SK-N-SH (cell line): Measurements from ENCODE around the gene AGO4. TPM values are rescaled to one million over a fixed set of nuclear protein-coding genes. Genes with fewer than 3 reads are reported as not detected.

Experiments
- CTCF ChIA-PET: fragments of 300-600, 350-600 bp; formaldehyde crosslinking; extraction: SDS; loops from one replicate; lab custom pipeline; 2021; lab: Yijun Ruan, JAX
- POLR2A ChIA-PET: fragments of 350-600 bp; sonication (Branson Sonifier 250); formaldehyde crosslinking; extraction: SDS; loops from one replicate; lab custom pipeline; 2020; ENCODE audit warnings: antibody characterized with exemption, inconsistent platforms; lab: Yijun Ruan, JAX
- DNase-seq: peaks from one replicate; pipeline ENCODE4 v3.0.0; 2012
- H2AFZ ChIP-seq: fragments of 200-600 bp; sonication (generic); 2 replicates; pipeline ENCODE4 v1.8.1; 2016; ENCODE audit warnings: antibody characterized with exemption, mild to moderate bottlenecking, low read depth
- H3F3A ChIP-seq: fragments of 200-600 bp; sonication (generic); replicated peaks from 2 replicates; pipeline ENCODE3; 2016; ENCODE audit warnings: antibody characterized with exemption, mild to moderate bottlenecking; ENCODE audit not compliant: insufficient read depth
- H3K27ac ChIP-seq, 2 experiments: fragments of 200-500 bp in 1 of 2; fragments of 200-600 bp in 1 of 2; sonication (Bioruptor generic) in 1 of 2; sonication (generic), shearing (Covaris generic) in 1 of 2; 2 replicates each; pipeline versions ENCODE4 v1.5.1 to v1.6.1; 2014 to 2016; ENCODE audit warnings: low read depth in 2 of 2, inconsistent platforms in 1 of 2, low read length in 1 of 2, mild to moderate bottlenecking in 1 of 2, mixed read lengths in 1 of 2
- H3K27me3 ChIP-seq: fragments of 200-600 bp; sonication (generic), shearing (Covaris generic); 2 replicates; pipeline ENCODE4 v1.6.1; 2016; ENCODE audit warnings: mixed run types; ENCODE audit not compliant: insufficient read depth
- H3K36me3 ChIP-seq, 2 experiments: fragments of 200-500 bp in 1 of 2; fragments of 200-600 bp in 1 of 2; sonication (Bioruptor generic) in 1 of 2; sonication (generic) in 1 of 2; replicated peaks in 1 of 2; 2 replicates each; pipeline versions ENCODE3 to v1.5.1; 2014 to 2016; ENCODE audit warnings: low read length in 1 of 2, mild to moderate bottlenecking in 1 of 2; ENCODE audit not compliant: insufficient read depth in 2 of 2, control insufficient read depth in 1 of 2
- H3K4me1 ChIP-seq, 2 experiments: fragments of 200-500 bp in 1 of 2; fragments of 200-600 bp in 1 of 2; sonication (Bioruptor generic) in 1 of 2; sonication (generic), shearing (Covaris generic) in 1 of 2; 2 replicates each; pipeline versions ENCODE4 v1.5.1 to v1.6.1; 2014 to 2016; ENCODE audit warnings: low read depth in 1 of 2, low read length in 1 of 2, mixed run types in 1 of 2; ENCODE audit not compliant: insufficient read depth in 2 of 2, control insufficient read depth in 1 of 2
- H3K4me2 ChIP-seq: fragments of 200-600 bp; sonication (generic), shearing (Covaris generic); 2 replicates; pipeline ENCODE4 v1.6.1; 2017; ENCODE audit warnings: mixed run types
- H3K4me3 ChIP-seq, 2 experiments: fragments of 200-500 bp in 1 of 2; fragments of 200-600 bp in 1 of 2; sonication (Bioruptor generic) in 1 of 2; sonication (generic), shearing (Covaris generic) in 1 of 2; 2 replicates each; pipeline versions ENCODE4 v1.5.1 to v1.8.1; 2014 to 2016; ENCODE audit warnings: low read depth in 2 of 2, inconsistent platforms in 1 of 2, low read length in 1 of 2, mild to moderate bottlenecking in 1 of 2, mixed read lengths in 1 of 2, moderate library complexity in 1 of 2
- H3K79me2 ChIP-seq: fragments of 200-600 bp; sonication (generic); 2 replicates; pipeline ENCODE4 v1.8.1; 2017; ENCODE audit warnings: mild to moderate bottlenecking; ENCODE audit not compliant: insufficient read depth
- H3K9ac ChIP-seq: fragments of 200-600 bp; sonication (generic); 2 replicates; pipeline ENCODE4 v1.6.1; 2017; ENCODE audit warnings: mixed run types
- H3K9me2 ChIP-seq: fragments of 200-600 bp; sonication (generic); 2 replicates; pipeline ENCODE4 v1.6.1; 2017; ENCODE audit warnings: mixed run types
- H3K9me3 ChIP-seq: fragments of 200-600 bp; sonication (generic); 2 replicates; pipeline ENCODE4 v1.6.1; 2017; ENCODE audit warnings: mixed run types, mild to moderate bottlenecking, moderate library complexity
- H4K20me1 ChIP-seq: fragments of 200-600 bp; sonication (generic); 2 replicates; pipeline ENCODE4 v1.6.1; 2017; ENCODE audit warnings: mild to moderate bottlenecking, mixed run types; ENCODE audit not compliant: insufficient read depth
- CHD2 ChIP-seq: fragments of 150-350 bp; IDR thresholded peaks from 2 replicates; pipeline ENCODE4 v1.6.1; 2018; ENCODE audit warnings: low read length; ENCODE audit not compliant: partially characterized antibody
- CTCF ChIP-seq: fragments of 200-600 bp; sonication (generic); IDR thresholded peaks from 2 replicates; pipeline ENCODE4 v1.6.1; 2017; ENCODE audit warnings: antibody characterized with exemption, mild to moderate bottlenecking, moderate library complexity
- ELF1 ChIP-seq: IDR thresholded peaks from 2 replicates; pipeline ENCODE4 v1.4.0; 2012
- FOXM1 ChIP-seq: IDR thresholded peaks from 2 replicates; pipeline ENCODE4 v1.4.0; 2012; ENCODE audit warnings: low read depth, mild to moderate bottlenecking
- GATA2 ChIP-seq: sonication (generic); formaldehyde crosslinking; IDR thresholded peaks from 2 replicates; pipeline ENCODE4 v1.5.0; 2020; ENCODE audit warnings: mild to moderate bottlenecking, missing genetic modification reagents
- MAX ChIP-seq: IDR thresholded peaks from 2 replicates; pipeline ENCODE4 v1.4.0; 2012; ENCODE audit warnings: low read depth
- NFIC ChIP-seq: IDR thresholded peaks from 2 replicates; pipeline ENCODE4 v1.4.0; 2012; ENCODE audit warnings: borderline replicate concordance
- PBX3 ChIP-seq: IDR thresholded peaks from 2 replicates; pipeline ENCODE4; 2012
- POLR2AphosphoS5 ChIP-seq: IDR thresholded peaks from 2 replicates; pipeline ENCODE4 v1.6.1; 2012; ENCODE audit warnings: low read depth, low read length
- RAD21 ChIP-seq: IDR thresholded peaks from 2 replicates; pipeline ENCODE4 v1.6.1; 2012; ENCODE audit warnings: mild to moderate bottlenecking, low read length
- REST ChIP-seq: IDR thresholded peaks from 2 replicates; pipeline ENCODE4 v1.6.1; 2012; ENCODE audit warnings: mild to moderate bottlenecking, low read depth, low read length, moderate library complexity
- RFX5 ChIP-seq: IDR thresholded peaks from 2 replicates; pipeline ENCODE4 v1.6.1; 2012; ENCODE audit warnings: mild to moderate bottlenecking, improper control_type of control experiment, low read length
- RXRA ChIP-seq: IDR thresholded peaks from 2 replicates; pipeline ENCODE4 v1.4.0; 2012; ENCODE audit warnings: low read depth, mild to moderate bottlenecking, borderline replicate concordance
- SIN3A ChIP-seq: IDR thresholded peaks from 2 replicates; pipeline ENCODE4 v1.6.1; 2012; ENCODE audit warnings: low read depth, mild to moderate bottlenecking, low read length, moderate library complexity, borderline replicate concordance
- SMC3 ChIP-seq: IDR thresholded peaks from 2 replicates; pipeline ENCODE4 v1.6.1; 2012; ENCODE audit warnings: low read depth, low read length, improper control_type of control experiment
- TAF1 ChIP-seq: IDR thresholded peaks from 2 replicates; pipeline ENCODE4 v1.6.1; 2012; ENCODE audit warnings: low read depth, mild to moderate bottlenecking, low read length, moderate library complexity, borderline replicate concordance
- USF1 ChIP-seq: IDR thresholded peaks from 2 replicates; pipeline ENCODE4 v1.4.0; 2012; ENCODE audit warnings: low read depth, borderline replicate concordance
- USF2 ChIP-seq: fragments of 150-350 bp; IDR thresholded peaks from 2 replicates; pipeline ENCODE4 v1.6.1; 2017; ENCODE audit warnings: antibody characterized with exemption, low read length, low read depth, borderline replicate concordance
- YY1 ChIP-seq: IDR thresholded peaks from 2 replicates; pipeline ENCODE4 v1.4.0; 2012; ENCODE audit warnings: low read depth, mild to moderate bottlenecking
- WGBS: methylation state at CpG from one replicate; pipeline ENCODE4 v1.1.6; 2017; ENCODE audit warnings: low lambda C conversion rate; 5-methylcytosine and 5-hydroxymethylcytosine counted together
- polyA plus RNA-seq, 3 experiments: library from polyadenylated mRNA; depleted of rRNA; stranded (reverse); fragments of >200 nt; gene quantifications; 2 replicates each; pipeline ENCODE4 v1.2.3, GENCODE V29; 2012

The AGO4 gene
- polyA plus RNA-seq, 1 of the 3 experiments (the other 2 are of a cell fraction): 4.8 TPM

GRCh38 chr1:35851132-35851869, 43.5 kb downstream of the AGO4 start:
- no peaks in the 10 kb centered on the region for H3K9me2 ChIP-seq
- H3K4me1 ChIP-seq: peaks cover 0 to 11% of the 10 kb centered on the region in 2 experiments; a peak in 2 of 4 replicates
- CTCF ChIA-PET: interaction anchor here (0.7 to 1.5 kb wide), 2 partner anchors 32 to 136 kb away, joined by 3 to 10 read pairs; partner anchors contain the start of gene AGO1
- DNase-seq: no peak
- WGBS: 92% methylated on average over 3 of the region's 3 CpGs
- peak overlapping the region in 1 of 2 experiments; percentile 69; a peak in 1 of 4 replicates for H3K27ac ChIP-seq
- H3K36me3 ChIP-seq: peaks cover 54 to 63% of the 10 kb centered on the region in 2 experiments
- H3K4me3 ChIP-seq: no peak overlapping the region
- H2AFZ ChIP-seq: no peak overlapping the region
- H3K9ac ChIP-seq: no peak overlapping the region
- H3K9me3 ChIP-seq: no peaks in the 10 kb centered on the region
- H3K79me2 ChIP-seq: no peaks in the 10 kb centered on the region
- POLR2A ChIA-PET: no interaction called here
- H3K4me2 ChIP-seq: no peak overlapping the region
- H3K27me3 ChIP-seq: no peaks in the 10 kb centered on the region
- H4K20me1 ChIP-seq: no peaks in the 10 kb centered on the region
- TF ChIP-seq GATA2 (CRISPR knock-in tag): no peak
- H3F3A ChIP-seq: no peaks in the 10 kb centered on the region

- no peaks in the 10 kb centered on the region for H3F3A ChIP-seq
- peaks cover 58% of the 10 kb centered on the region in 2 experiments for H3K36me3 ChIP-seq
- peaks cover 0 to 11% of the 10 kb centered on the region in 2 experiments; a peak in 2 of 4 replicates for H3K4me1 ChIP-seq
- H3K9ac ChIP-seq: no peak overlapping the region
- H3K27me3 ChIP-seq: no peaks in the 10 kb centered on the region
- WGBS: 46% methylated on average over 2 of the region's 2 CpGs
- H2AFZ ChIP-seq: no peak overlapping the region
- no peak overlapping the region for H3K4me2 ChIP-seq
- ChIA-PET POLR2A (no interaction called here), CTCF (no interaction called here)
- no peak overlapping the region; a peak in 1 of 4 replicates for H3K27ac ChIP-seq
- no peaks in the 10 kb centered on the region for H3K9me2 ChIP-seq
- no peaks in the 10 kb centered on the region for H4K20me1 ChIP-seq
- no peak for DNase-seq
- H3K9me3 ChIP-seq: no peaks in the 10 kb centered on the region
- no peak overlapping the region for H3K4me3 ChIP-seq
- H3K79me2 ChIP-seq: no peaks in the 10 kb centered on the region
- TF ChIP-seq ELF1 (no peak), USF1 (no peak), FOXM1 (no peak), CTCF (no peak), TAF1 (no peak), REST (no peak), RAD21 (no peak), USF2 (no peak), SIN3A (no peak), RXRA (no peak), NFIC (no peak), MAX (no peak), RFX5 (no peak), CHD2 (no peak), POLR2AphosphoS5 (no peak), PBX3 (no peak), YY1 (no peak), SMC3 (no peak)
These were observed 44.4 kb downstream of the AGO4 start for GRCh38 chr1:35852241-35852640.
